HG03571 (cell line): Measurements from ENCODE around the gene TBC1D22A.

Experiments used
- ATAC-seq: cut with Tn5 transposase; IDR thresholded peaks from one replicate; pipeline ENCODE4 v1.9.1; 2021; ENCODE audit not compliant: unreplicated experiment

TBC1D22A gene

DNA sequence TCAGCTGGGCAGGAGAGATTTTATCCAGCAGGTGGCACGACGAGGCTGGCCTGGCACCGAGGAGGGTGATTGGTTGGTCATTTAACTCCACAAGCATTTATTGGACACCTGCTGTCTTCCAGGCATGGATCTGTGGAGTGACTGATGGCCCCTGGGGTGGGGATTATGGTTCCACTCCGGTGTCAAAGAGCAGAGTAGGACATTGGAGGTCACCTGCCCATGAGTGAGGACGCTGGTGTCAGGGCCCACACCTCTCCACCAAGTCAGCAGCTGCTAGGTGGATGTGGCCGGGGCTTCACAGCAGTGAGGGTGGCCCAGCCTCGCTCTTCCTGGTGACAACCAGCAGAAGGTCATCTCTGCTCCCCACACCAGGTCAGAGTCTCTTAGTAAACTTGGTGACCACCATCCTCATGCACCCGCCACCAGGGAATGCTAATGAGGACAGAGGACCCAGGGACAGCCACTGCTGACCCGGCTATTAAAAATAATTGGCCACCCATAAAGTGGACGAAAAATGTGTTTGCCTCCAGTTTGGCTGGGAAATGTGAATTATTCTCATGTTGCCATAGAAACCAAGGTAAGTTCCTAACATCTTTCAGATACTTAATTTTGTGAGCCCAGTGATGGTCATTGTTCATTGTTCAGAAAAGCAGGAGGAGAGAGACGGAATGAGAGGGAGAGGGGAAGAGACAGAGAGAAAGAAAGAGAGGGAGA, 428.7 kb downstream of the TBC1D22A start:
- no peak for ATAC-seq

DNA sequence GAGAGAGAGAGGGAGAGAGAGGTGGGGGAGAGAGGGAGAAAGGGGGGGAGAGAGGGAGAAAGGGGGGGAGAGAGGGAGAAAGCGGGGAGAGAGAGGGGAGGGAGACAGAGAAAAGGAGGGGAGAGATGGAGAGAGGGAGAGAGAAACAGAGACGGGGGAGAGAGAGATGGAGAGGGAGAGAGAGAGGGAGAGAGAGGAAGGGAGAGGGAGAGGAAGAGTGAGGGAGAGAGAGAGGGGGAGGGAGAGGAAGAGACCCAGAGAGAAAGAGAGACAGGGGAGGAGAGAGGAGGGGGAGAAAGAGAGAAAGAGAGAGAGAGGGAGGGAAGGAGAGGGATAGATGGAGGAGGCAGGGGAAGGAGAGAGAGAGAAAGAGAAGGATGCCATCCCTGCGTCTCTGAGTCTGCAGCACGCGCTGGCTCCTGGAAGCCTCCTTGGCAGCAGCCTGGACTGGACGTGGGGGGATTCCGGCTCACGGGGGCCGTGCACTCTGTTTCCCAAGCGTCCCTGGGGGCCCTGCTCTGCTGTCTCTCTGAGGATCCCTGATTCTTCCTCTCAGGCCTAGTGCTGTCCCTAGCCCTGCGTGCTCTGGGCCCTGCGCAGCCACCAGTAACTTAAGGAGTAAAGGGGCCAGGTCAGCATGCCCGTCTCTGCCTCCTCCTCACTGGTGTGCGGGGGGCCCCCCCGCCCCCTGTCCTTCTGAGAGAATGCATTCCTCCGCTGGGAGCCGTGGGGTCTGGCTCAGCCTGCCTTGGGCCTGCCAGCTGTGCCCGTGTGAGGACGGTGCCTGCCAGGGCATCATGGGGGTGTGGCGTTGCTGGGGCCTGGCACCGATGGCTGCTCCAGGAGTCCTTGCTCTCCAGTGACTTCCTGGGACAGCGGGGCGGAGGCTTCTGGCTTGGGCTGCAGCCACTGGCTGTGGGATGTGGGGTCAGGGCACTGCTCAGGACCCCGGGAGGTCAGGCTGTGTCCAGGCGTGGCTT, 429.5 kb downstream of the TBC1D22A start:
- ATAC-seq: no peak

DNA sequence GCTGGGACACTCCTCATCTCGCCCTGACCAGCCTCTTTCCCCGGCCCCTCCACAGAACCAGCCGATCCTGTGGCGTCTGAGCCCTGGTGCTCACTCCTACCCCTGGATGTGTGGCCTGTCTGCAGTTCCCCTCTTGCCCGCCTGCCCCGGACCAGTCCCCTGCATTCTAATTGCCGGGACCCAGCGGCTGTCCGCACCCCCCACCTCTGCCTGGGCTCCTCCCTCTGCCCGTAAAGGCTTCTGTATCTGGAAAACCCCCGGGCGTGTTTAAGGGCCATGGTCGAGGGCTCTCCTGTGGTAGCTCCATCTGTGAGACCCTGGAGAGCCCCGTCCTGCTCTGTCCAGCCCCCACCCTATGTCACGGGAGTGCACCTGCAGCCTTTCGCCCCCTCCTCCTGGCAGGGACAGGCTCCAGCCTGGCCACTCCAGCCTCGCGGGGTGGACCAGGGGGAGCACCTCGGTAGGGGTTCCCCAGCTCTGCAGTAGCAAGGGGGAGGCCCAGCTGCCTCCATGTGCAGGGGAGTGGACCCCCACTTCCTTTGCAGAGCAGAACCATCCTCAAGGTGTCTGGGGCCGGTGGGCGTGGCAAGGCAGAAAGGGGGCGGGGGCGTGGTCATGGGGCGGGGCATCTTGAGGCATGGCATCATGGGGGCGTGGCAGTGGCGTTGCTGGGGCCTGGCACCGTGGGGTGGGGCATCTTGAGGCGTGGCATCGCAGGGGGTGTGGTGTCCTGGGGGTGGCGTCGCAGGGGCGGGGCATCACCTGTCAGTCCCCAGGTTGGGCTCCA, 430.4 kb downstream of the TBC1D22A start:
- no peak for ATAC-seq

DNA sequence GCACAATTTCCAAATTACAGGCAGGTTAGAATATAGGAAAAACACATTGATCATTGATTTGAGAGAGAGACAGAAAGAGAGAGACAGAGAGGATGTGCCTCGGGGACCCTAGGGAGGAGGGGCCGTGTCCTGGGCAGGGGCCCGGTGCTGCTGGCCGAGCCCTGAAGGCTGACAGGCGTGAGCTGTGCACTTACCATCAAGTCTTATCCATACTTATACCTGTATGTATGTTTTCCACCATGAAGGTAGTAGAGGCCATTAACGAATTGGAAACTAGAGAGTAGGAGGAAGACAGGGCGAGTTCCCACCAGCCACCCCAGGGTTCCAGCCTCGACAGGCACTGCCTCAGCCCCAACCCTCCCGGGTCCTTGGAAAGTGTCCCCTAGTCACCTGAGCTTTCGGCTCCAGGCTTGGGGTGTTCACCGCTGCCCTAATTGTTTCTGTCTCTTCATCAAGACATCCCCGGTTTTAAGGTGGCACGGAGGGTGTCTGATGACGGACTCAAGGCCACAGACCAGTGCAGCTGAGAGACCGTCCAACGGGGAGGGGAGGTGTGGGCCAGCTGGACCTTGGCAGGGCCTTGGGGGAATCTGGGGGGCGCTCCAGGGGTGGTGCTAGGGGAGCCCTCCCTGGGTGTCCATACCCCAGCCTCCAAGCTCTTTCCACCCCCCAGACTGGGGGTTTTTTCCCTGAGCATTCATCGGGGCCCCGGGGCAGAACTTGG, 431.3 kb downstream of the TBC1D22A start:
- no peak for ATAC-seq

DNA sequence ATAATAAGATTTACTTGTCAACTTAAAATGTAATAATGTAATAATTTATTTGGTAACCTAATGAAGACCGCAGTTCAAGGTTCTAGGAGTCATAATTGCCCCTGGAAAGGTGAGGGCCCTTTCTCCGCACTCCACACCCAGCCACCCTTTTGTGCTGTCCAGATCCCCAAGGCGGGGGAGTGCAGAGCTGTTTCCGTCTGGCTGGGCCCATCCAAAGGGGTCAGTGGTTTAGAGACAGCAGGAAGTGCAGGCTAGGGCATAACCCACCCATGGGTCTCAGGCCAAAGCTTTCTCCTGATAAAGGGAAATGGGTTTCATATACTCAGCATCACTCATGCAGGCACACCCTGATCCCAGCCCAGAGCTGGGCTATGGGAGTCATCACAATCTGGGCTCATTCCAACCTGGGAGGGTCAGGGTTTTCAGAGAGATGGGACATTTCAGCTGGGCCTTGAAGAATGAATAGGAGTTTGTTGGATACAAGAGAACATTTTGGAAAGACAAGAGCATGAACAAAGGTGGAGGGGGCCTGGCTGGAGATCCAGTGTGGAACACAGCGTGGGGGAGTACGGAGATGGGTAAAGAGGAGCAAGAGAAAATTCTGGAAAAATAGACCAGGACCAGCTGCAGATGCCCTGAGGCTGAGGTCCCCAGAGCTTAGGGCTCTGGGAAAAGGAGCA, 432.2 kb downstream of the TBC1D22A start:
- ATAC-seq: no peak

DNA sequence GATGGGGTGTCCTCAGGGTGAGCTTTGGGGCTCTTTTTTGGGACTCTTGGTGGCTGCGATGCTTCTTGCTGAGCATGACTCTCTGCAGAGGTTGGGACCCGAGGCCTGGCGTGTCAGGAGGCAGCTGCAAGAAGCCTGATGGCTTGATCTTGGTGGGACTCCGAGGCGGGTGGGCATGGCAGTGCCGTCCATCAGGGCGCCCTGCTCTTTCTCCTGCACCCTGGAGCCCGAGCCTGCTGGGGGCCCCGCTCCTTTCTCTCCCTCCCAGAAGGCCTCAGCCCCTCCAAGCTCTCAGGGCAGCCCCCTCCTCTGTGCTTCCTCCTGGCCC, 432.7 kb downstream of the TBC1D22A start:
- ATAC-seq: no peak

DNA sequence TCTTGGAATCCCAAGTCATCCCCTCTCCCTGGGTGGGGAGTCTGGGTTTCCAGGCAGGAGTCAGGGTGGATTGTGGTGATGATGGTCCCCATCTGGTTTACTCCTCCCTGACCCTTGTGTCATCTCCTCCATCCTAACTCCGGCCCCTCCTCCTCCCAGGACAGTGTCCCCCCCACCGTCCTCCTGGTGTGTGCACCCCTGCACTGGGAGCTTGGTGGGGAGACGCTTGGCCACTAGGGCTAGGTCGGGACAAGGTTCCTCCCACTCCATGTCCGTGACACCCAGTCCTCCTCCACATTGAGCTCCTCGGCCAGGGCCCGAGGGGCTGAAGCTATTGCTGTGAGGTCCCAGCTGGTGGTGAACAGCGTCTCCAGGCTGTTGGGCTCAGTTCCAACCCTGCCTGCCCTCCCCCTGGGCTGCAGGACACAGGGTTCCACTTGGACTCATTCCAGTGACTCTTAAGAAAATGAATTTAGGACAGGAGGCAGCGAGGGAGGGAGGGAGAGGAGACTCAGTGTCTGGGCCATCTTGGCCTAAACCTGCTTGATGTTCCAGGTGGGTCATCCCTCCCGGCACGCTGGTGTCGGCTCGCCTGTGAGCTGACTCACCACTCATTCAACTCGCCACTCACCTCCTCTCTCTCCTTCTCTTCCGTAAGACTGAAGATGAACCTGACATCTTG, 433.2 kb downstream of the TBC1D22A start:
- ATAC-seq: no peak

DNA sequence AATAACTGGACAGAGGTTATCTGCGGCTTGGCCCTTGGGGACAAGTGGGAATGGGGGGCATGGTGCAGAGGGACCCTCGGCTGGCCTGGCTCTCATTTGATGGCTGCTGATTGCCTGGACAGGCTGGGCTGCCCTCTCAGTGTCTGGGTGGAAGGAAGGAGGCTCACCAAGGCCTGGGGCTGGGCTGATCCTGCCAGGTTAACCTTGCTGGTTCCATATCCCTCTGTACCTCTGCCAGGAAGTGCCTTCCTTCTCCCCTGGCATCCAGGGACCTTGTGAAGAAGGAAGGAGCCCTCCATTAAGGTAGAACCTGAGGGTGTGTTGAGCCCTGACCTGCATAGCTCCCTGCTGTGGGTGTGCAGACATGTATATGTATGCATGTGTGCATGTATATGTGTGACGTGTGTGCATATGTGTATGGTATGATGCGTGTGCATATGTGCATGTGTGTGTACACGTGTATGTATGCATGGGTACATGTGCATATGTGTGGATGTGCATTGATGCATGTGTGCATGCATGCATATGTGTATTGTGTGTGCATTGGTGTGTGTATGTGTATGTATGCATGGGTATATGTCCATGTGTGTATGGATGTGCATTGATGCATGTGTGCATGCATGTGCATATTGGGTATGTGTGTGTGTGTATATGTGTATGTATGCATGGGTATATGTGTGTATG, 433.9 kb downstream of the TBC1D22A start:
- ATAC-seq: no peak

DNA sequence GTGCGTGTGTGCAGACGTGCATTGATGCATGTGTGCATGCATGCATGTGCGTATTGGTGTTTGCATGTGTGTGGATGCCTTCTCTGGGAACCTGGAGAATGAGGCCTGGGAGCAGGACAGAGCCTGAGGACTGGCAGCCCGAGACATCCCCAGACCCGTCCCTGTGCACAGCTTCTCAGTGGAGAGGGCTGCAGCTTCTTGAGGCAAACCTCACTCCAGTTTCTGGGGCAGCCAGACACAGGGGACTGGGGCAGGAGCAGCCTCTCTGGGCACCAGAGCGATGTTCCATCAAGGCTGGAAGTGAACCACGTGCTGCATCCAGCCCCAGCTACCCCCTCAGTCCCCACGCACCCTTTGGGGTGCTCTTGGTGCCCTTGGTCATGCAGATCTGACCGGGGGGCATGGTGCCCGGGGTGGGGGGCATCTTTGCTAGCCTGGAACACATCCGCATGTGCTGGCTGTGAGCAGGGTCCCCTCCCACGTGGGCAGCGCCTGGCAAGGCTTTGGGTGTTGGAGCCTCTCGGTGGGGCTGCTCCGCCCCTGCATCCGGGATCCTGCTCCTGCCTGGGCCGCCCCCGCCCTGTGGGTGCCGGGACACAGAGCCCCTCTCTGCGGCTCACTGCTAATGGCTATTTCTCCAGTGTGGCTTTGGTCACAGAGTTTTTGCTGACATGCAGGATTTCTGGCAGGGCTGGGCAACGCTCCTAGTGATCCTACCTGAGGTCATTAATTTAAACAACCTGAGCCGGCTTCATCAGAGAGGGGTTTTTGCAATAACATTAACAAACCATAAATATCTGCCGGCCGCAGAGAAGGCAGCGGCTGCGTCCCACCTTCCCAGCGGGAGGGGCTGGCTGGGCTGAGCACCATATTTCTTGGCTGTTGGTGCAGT, 434.7 kb downstream of the TBC1D22A start:
- no peak for ATAC-seq

DNA sequence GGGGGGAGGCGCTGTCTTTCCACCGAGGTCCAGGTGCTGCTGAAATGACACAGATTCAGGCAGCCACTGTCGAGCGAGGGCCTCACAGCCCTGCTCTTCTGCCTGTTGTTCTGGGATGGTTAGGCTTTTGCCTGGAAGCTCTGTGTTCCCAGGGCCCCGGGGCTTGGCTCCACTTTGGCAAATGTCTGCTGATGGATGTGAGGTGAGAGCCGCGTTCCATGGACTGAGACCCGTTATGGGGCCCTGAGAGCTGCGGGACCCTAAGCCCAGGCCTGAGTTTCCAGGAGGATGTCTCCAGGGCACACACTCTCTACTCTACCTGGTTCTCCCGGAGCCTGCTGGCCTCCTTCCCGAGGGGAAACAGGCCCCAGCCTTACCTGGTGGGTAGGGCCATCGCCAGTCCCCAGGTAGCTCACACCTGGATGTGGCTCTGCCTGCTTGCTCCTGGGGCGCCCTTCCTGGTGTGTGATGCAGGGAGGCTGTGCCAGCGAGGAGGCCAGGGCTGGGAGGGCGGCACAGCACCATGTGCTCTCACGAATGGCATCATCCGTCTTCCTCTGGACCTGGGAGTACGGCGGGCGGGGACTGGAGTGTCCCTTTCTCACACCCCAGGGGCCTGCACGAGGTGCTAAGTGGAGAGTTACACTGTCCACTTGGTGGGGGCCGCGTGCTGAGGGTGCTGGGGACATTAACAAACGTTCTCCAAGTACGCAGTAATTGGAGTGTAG, 435.5 kb downstream of the TBC1D22A start:
- no peak for ATAC-seq

DNA sequence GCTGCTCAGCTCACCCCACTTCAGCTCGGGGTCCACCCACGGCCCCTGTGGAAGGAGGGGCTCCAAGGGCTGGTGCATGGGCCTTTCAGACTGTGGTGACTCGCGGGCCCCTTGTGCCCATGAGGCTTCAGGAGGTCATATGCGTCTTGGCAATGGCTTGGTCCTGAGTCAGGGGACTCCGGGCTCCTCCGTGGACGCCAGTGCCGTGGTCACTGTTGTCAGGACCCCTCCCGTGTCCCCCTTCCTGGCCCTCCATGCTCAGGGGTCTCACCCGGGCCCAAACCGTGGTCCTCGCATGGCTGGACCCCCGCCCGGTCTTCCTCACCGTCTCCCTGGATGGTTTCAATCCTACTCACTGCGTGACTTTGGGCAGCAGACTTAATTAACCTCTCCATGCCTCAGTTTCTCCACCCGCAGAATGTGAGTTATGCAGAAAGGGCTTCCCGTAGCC, 436.4 kb downstream of the TBC1D22A start:
- no peak for ATAC-seq

DNA sequence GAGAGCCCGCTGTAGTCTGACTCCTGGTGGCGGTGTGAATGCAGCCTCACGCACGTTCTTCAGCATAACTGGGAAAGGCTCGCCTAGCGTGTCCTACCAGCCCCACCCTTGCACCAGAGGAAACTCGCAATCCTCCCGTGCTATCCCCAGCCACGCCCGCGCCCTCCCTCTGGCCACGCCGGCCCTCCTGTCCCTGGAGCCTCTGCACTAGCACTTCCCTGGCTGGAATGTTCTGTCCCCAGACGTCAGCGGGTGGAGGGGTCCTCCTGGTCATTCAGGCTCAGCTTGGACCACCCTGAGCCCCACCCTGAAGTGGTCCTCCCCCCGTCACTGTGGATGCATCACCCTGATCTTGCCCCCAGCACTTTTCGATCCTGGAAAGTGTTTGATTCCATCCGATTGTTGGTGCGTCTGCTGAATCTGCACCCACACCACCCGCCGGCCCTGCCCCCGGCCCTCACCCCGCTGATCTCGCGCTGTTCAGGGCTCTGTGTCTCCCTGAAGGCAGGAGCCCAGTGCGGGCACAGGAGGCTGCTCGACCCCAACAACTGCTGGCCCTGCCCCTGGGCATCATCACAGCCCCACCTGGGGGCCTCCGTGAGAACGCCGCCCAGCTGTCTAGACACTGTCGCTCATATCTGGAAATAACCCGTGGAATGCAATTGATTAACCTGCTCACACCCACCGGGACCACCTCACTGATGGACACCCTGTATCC, 437.0 kb downstream of the TBC1D22A start:
- ATAC-seq: no peak

DNA sequence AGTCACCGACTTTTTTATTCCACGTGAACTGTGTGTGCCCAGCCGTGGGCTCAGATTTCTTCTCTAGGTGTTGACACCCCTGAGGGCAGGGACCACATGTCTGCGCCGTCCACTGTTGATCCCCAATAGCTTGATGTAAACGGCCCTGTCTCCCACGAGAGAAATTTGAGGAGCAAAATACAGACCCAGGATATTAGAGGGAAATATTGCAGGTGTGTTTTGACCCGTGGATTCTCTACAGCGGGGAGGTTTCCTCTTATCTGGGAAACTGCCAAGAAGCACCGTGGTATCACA, 437.5 kb downstream of the TBC1D22A start:
- no peak for ATAC-seq

DNA sequence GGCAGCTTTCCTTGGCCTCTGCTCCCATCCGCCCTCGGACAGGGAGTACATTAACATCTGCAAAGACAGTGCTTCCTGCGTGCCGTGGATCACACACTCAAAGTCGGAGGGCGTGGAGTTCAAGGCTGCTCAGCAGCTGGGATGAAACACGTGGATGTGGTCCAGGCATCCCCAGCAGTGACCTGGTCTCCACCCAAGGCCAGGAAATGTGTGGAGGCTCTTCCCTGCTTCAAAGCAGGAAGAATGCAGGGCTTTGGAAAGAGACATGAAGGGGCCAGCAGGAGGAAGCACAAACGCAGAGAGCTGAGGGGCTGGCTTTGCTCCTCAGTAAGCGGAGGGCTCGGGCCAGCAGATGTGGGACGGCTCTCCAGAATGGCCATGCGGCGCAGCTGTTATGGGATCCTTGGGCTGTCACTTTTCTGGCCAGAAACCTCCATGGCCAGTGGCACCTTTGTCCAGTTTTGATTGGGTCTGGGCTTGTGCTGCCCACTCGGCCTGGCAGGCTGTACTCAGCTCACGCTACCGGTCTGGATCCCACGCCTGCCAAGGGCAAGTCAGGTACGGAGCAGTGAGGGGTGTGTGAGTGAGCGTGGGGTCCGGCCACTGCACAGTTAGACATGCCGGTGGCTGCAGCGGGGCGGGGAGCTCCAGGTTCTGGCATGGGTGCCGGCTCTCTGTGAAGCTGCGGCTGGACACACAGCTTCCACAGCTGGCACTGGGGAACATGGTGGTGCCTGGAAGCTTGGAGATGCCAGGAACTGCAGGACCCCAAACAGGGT, 438.0 kb downstream of the TBC1D22A start:
- no peak for ATAC-seq

DNA sequence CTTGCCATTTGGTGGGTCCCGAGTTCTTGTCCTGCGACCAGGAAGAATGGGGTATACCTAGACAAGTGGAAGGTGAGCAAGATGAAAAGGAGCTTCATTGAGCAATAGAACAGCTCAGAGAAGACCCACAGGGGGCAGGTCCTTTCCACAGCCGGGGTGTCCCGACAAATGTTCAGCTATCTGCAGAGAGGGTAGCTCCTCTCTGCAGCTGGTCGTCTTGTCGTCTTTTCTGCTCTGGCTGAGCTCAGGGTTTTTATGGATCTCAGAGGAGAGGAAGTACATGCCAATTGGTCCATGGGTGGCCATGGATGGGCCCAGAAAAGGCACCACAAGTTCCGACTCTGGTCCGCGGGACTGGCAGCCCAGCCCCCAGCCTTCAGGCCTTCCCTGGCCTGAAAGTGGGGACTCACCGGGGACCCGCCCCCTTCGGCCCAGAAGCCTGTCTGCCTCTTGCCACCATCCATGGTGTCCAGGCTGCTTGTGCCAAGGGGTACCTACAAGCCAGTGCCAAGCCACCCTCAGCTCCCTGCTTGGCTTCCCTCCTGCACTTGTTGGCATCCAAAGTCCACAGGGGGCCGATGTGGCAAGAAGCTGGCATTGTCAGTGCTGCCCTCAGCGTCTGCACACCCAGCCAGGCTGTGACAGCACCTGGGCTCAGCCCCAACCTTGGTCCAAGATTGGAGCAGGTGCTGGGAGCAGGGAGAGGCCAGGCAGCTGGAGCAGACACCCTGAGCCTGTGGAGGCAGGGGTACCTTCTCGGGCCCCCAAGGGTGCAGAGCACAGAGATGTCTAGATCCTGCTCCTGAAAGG, 438.9 kb downstream of the TBC1D22A start:
- ATAC-seq: no peak
